ENCODE data around the gene MRPL46. TPM values are rescaled to one million over a fixed set of nuclear protein-coding genes. Genes with fewer than 3 reads are reported as not detected.

Gene MRPL46
- total and polyA plus RNA-seq, 2 of the 13 experiments (the other 11 are each of a cell fraction or from before 2014, with no cell fraction given), result 62.9 to 79.2 TPM

GRCh38 chr15:88512601-88513000, 45.4 kb upstream of the MRPL46 start (continued):
- TF ChIP-seq, protein P1, sequence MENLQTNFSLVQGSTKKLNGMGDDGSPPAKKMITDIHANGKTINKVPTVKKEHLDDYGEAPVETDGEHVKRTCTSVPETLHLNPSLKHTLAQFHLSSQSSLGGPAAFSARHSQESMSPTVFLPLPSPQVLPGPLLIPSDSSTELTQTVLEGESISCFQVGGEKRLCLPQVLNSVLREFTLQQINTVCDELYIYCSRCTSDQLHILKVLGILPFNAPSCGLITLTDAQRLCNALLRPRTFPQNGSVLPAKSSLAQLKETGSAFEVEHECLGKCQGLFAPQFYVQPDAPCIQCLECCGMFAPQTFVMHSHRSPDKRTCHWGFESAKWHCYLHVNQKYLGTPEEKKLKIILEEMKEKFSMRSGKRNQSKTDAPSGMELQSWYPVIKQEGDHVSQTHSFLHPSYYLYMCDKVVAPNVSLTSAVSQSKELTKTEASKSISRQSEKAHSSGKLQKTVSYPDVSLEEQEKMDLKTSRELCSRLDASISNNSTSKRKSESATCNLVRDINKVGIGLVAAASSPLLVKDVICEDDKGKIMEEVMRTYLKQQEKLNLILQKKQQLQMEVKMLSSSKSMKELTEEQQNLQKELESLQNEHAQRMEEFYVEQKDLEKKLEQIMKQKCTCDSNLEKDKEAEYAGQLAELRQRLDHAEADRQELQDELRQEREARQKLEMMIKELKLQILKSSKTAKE (CRISPR knock-in tag; IDR thresholded peaks at IDR 0.05; ENCODE audit: borderline replicate concordance), result no peak
- TF ChIP-seq KLF6 (CRISPR knock-in tag; IDR thresholded peaks at IDR 0.05), result no peak

DNA sequence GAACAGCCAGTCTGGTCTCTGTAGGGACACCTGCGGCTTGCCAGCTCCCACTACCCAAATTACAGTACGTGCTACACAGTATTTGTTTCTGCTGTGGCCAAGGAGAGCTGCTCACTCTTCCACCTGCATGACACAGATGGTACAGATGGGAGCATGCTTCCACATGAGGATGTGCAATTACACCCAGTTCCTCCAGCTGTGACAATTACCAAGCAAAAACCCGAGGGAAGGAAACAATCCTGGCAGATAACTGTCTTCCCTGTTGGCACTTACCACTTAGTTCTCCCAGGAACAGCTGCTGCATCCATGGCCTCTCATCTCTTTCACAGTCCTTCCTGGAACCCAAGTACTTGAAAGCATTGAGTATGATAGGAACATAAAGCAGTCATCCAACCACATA, 44.9 kb upstream of the MRPL46 start:
- ATAC-seq, result no peak
- WGBS (ENCODE audit: low lambda C conversion rate), result 68% methylated on average over 3 of the region's 3 CpGs
- no peak for FAIRE-seq
- intact Hi-C loops (cut with micrococcal nuclease; ENCODE audit: unreplicated experiment), result no loop called here
- Histone ChIP-seq H3K4me2 (ENCODE audit: low read depth, low read length) (no peak overlapping the region), H3K9me3 (ENCODE audit: low read length) (no peaks in the 10 kb centered on the region), H3K36me3 (replicated peaks in 1 of 2; ENCODE audit: control insufficient read depth in 1 of 2, insufficient read depth in 2 of 2, low read length in 2 of 2) (peaks cover 0 to 6% of the 10 kb centered on the region in 2 experiments; a peak in 2 of 5 replicates), H4K20me1 (ENCODE audit: insufficient read depth, low read length) (no peaks in the 10 kb centered on the region), H3K4me1 (ENCODE audit: insufficient read depth, low read length) (no peaks in the 10 kb centered on the region), H3K9ac (ENCODE audit: insufficient read depth, low read depth, low read length) (no peak overlapping the region), H3K4me3 (replicated peaks in 1 of 3; ENCODE audit: insufficient read depth in 1 of 3, low read depth in 2 of 3, low read length in 3 of 3) (no peak overlapping the region), H3K27me3 (ENCODE audit: control insufficient read depth in 1 of 2, insufficient read depth in 2 of 2, low read length in 2 of 2) (no peaks in the 10 kb centered on the region), H3K27ac (ENCODE audit: extremely low read length, insufficient read depth, low read length) (no peak overlapping the region), H3K79me2 (ENCODE audit: insufficient read depth, low read length) (no peaks in the 10 kb centered on the region), H2AFZ (ENCODE audit: low read length) (no peak overlapping the region)
- BruUV-seq (replicated peaks), result no TSS peak
- no peak for DNase-seq (ENCODE audit: low spot score)
- in situ Hi-C loops (cut with HindIII; ENCODE audit: extremely low pct_ligation_motif_present, low pct_unique_long_range_greater_than_20kb), result no loop called here
- ChIA-PET CTCF (ENCODE audit: low intra/inter-chr PET ratio, low total read pairs) (no interaction called here), POLR2A (no interaction called here)
- no peak for TF ChIP-seq GMEB2 (CRISPR knock-in tag; IDR thresholded peaks at IDR 0.05; ENCODE audit: low read depth)
- TF ChIP-seq PBX3 (CRISPR knock-in tag; IDR thresholded peaks at IDR 0.05; ENCODE audit: borderline replicate concordance), result no peak
- no peak for TF ChIP-seq ZNF564 (CRISPR knock-in tag; IDR thresholded peaks at IDR 0.05)
- TF ChIP-seq, protein P2, sequence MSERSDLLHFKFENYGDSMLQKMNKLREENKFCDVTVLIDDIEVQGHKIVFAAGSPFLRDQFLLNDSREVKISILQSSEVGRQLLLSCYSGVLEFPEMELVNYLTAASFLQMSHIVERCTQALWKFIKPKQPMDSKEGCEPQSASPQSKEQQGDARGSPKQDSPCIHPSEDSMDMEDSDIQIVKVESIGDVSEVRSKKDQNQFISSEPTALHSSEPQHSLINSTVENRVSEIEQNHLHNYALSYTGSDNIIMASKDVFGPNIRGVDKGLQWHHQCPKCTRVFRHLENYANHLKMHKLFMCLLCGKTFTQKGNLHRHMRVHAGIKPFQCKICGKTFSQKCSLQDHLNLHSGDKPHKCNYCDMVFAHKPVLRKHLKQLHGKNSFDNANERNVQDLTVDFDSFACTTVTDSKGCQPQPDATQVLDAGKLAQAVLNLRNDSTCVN (CRISPR knock-in tag; IDR thresholded peaks at IDR 0.05; ENCODE audit: borderline replicate concordance), result no peak
- no peak for TF ChIP-seq ZNF761 (CRISPR knock-in tag; conservative IDR thresholded peaks at IDR 0.05)
- no peak for TF ChIP-seq ZNF460 (CRISPR knock-in tag; IDR thresholded peaks at IDR 0.05; ENCODE audit: borderline replicate concordance)
- no peak for TF ChIP-seq ATM (IDR thresholded peaks at IDR 0.05; ENCODE audit: borderline replicate concordance)
- TF ChIP-seq ZBTB3 (CRISPR knock-in tag; IDR thresholded peaks at IDR 0.05; ENCODE audit: borderline replicate concordance, low read depth), result no peak
- no peak for TF ChIP-seq NR3C1 (CRISPR knock-in tag; IDR thresholded peaks at IDR 0.05)
- no peak for TF ChIP-seq EZH2 (conservative IDR thresholded peaks at IDR 0.05; ENCODE audit: low read depth, low read length)
- no peak for TF ChIP-seq HOXA5 (CRISPR knock-in tag; IDR thresholded peaks at IDR 0.05)
- no peak for TF ChIP-seq SIN3A (IDR thresholded peaks at IDR 0.05; ENCODE audit: borderline replicate concordance, low read depth, low read length)
- TF ChIP-seq NR2F2 (IDR thresholded peaks at IDR 0.05; ENCODE audit: borderline replicate concordance, low read depth), result no peak
- TF ChIP-seq ZNF33B (CRISPR knock-in tag; IDR thresholded peaks at IDR 0.05), result no peak
- no peak for TF ChIP-seq HNRNPL (IDR thresholded peaks at IDR 0.05; ENCODE audit: low read depth, low read length)
